DND-41 (cell line): ENCODE measurements around the gene SFSWAP.

Source experiments
- ATAC-seq: fragments of 200-7000 bp; cut with Tn5 transposase; 3 replicates; pipeline ENCODE4 v1.9.1; 2021; ENCODE audit warnings: low read depth; ENCODE audit not compliant: insufficient read depth
- DNase-seq: peaks from one replicate; pipeline ENCODE4 v3.0.0-alpha.2; 2020
- H2AFZ ChIP-seq: 2 replicates; pipeline ENCODE4 v1.6.0; 2012; ENCODE audit warnings: low read depth, low read length
- H3K27ac ChIP-seq: 2 replicates; pipeline ENCODE4 v1.5.1; 2012; ENCODE audit warnings: low read length, inconsistent platforms
- H3K27me3 ChIP-seq: fragments of 200-600 bp; sonication (generic); 2 replicates; pipeline ENCODE4 v1.6.0; 2012; ENCODE audit warnings: low read length, mild to moderate bottlenecking, inconsistent platforms; ENCODE audit not compliant: insufficient read depth, poor library complexity
- H3K36me3 ChIP-seq: 2 replicates; pipeline ENCODE4 v1.5.1; 2012; ENCODE audit warnings: low read length, inconsistent platforms; ENCODE audit not compliant: insufficient read depth
- H3K4me1 ChIP-seq: 2 replicates; pipeline ENCODE4 v1.5.1; 2012; ENCODE audit warnings: mild to moderate bottlenecking, low read length; ENCODE audit not compliant: insufficient read depth
- H3K4me2 ChIP-seq: 2 replicates; pipeline ENCODE4 v1.6.0; 2012; ENCODE audit warnings: mild to moderate bottlenecking, moderate library complexity, low read length, inconsistent platforms; ENCODE audit not compliant: insufficient read depth
- H3K4me3 ChIP-seq, 2 experiments: fragments of 200-600 bp in 1 of 2; shearing (Covaris generic) in 1 of 2; 2 replicates each; pipeline ENCODE4 v1.5.1; 2012 to 2016; ENCODE audit warnings: inconsistent platforms in 2 of 2, low read length in 2 of 2, mild to moderate bottlenecking in 2 of 2, low read depth in 1 of 2, moderate library complexity in 1 of 2
- H3K79me2 ChIP-seq: 2 replicates; pipeline ENCODE4 v1.6.0; 2012; ENCODE audit warnings: low read length, inconsistent platforms; ENCODE audit not compliant: insufficient read depth
- H3K9ac ChIP-seq: 2 replicates; pipeline ENCODE4 v1.6.0; 2012; ENCODE audit warnings: low read depth, mild to moderate bottlenecking, inconsistent platforms, low read length, moderate library complexity
- H3K9me3 ChIP-seq: 2 replicates; pipeline ENCODE4 v1.5.1; 2012; ENCODE audit warnings: low read length, moderate library complexity, mild to moderate bottlenecking, inconsistent platforms; ENCODE audit not compliant: insufficient read depth, severe bottlenecking
- H4K20me1 ChIP-seq: 2 replicates; pipeline ENCODE4 v1.6.0; 2012; ENCODE audit warnings: low read length; ENCODE audit not compliant: insufficient read depth
- CTCF ChIP-seq: IDR thresholded peaks from 2 replicates; pipeline ENCODE4 v1.5.1; 2012; ENCODE audit warnings: borderline replicate concordance, low read length, moderate library complexity, mild to moderate bottlenecking; ENCODE audit not compliant: poor library complexity, severe bottlenecking; ENCODE audit errors: extremely low read depth
- EZH2 ChIP-seq: IDR thresholded peaks from 3 replicates; pipeline ENCODE4 v1.6.1; 2012; ENCODE audit warnings: borderline replicate concordance, low read depth, mild to moderate bottlenecking, moderate library complexity, low read length, inconsistent platforms; ENCODE audit not compliant: severe bottlenecking

Gene SFSWAP

DNA sequence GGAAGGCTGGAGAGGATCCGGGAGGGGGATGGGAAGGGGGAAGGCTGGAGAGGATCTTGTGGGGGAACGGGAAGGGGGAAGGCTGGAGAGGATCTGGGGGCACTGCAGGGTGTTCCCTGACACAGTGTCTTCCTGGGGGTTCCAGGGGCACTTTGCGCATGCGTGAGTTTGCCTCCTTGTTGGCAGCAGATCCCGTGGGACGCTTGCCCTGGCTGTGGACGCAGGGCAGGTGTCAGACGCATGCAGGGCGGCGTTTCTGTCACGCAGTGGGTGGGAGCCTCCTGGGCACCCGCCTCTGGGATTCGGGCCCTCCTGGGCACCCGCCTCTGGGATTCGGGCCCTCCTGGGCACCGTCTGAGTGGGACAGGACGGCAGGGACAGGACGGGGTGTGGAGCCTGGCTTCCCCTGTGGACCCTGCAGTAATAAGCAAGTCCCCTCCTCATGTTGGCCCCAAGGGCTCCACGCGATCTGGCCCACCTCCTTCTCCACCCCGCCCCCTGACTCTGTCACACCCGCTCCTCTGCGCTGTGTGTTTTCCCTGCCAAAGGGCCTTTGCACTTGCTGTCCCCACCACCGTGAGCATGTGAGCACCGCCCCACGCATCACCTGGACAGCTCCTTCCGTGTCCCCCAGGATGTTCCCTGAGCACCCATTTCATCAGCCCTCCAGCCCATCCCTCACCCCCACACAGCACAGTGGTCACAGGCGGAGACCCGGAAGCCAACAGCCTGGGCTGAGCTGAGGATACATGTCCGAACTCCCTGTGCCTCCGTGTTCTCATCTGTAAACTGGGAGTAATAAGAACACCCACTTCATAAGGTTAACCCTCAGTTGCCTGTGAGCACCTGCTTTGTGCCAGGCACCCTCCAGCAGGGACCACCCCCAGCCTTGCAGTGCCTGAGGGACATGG, 121.7 kb downstream of the SFSWAP start:
- ATAC-seq (no peak), DNase-seq (no peak)
- H3K4me2 ChIP-seq, result no peak overlapping the region
- no peaks in the 10 kb centered on the region for H3K79me2 ChIP-seq
- no peaks in the 10 kb centered on the region for H3K4me1 ChIP-seq
- H3K9ac ChIP-seq, result no peak overlapping the region
- H3K4me3 ChIP-seq, result no peak overlapping the region
- H3K27ac ChIP-seq, result no peak overlapping the region
- H3K36me3 ChIP-seq, result no peaks in the 10 kb centered on the region
- H2AFZ ChIP-seq, result no peak overlapping the region
- H3K27me3 ChIP-seq, result no peaks in the 10 kb centered on the region
- no peak for TF ChIP-seq EZH2
- no peaks in the 10 kb centered on the region for H4K20me1 ChIP-seq
- H3K9me3 ChIP-seq, result no peaks in the 10 kb centered on the region

- H3K9me3 ChIP-seq, result no peaks in the 10 kb centered on the region
- H3K4me1 ChIP-seq, result no peaks in the 10 kb centered on the region
- no peak for DNase-seq
- no peak for ATAC-seq
- H3K9ac ChIP-seq, result no peak overlapping the region
- no peaks in the 10 kb centered on the region for H4K20me1 ChIP-seq
- no peak overlapping the region for H3K27ac ChIP-seq
- H2AFZ ChIP-seq, result no peak overlapping the region
- H3K4me3 ChIP-seq, result no peak overlapping the region
- no peaks in the 10 kb centered on the region for H3K79me2 ChIP-seq
- H3K4me2 ChIP-seq, result no peak overlapping the region
- TF ChIP-seq EZH2 (no peak), CTCF (no peak)
- H3K27me3 ChIP-seq, result no peaks in the 10 kb centered on the region
- no peaks in the 10 kb centered on the region for H3K36me3 ChIP-seq
Measured at GRCh38 chr12:131833288-131833895, 122.5 kb downstream of the SFSWAP start.

GRCh38 chr12:131833896-131834641, 123.2 kb downstream of the SFSWAP start:
- DNase-seq (peak; percentile 39), ATAC-seq (peak; percentile 63)
- no peak for TF ChIP-seq EZH2
- TF ChIP-seq CTCF, result peak; percentile 62
- no peaks in the 10 kb centered on the region for H3K27me3 ChIP-seq
- no peaks in the 10 kb centered on the region for H3K79me2 ChIP-seq
- no peaks in the 10 kb centered on the region for H3K4me1 ChIP-seq
- H2AFZ ChIP-seq, result no peak overlapping the region
- H3K9ac ChIP-seq, result no peak overlapping the region
- no peak overlapping the region for H3K27ac ChIP-seq
- H4K20me1 ChIP-seq, result no peaks in the 10 kb centered on the region
- no peaks in the 10 kb centered on the region for H3K36me3 ChIP-seq
- H3K4me3 ChIP-seq, result no peak overlapping the region
- no peaks in the 10 kb centered on the region for H3K9me3 ChIP-seq
- no peak overlapping the region for H3K4me2 ChIP-seq
